Lower leg skin (tissue), 3 donors: Measurements from ENCODE around the gene EP300.

Experiments used
- CTCF ChIP-seq, 3 donors: fragments of 450-650 bp; IDR thresholded peaks; one replicate each; pipeline ENCODE4 v1.5.1; 2016; ENCODE audit warnings: antibody characterized with exemption in 3 of 3, mild to moderate bottlenecking in 3 of 3, moderate library complexity in 2 of 3
- POLR2A ChIP-seq, 2 donors: fragments of 450-650 bp; IDR thresholded peaks; one replicate each; pipeline ENCODE4 v1.6.1; 2016 to 2017; ENCODE audit warnings: antibody characterized with exemption in 2 of 2, mild to moderate bottlenecking in 1 of 2, moderate library complexity in 1 of 2

GRCh38 chr22:41092847-41093411 lies 537 bp downstream of the EP300 start:
- TF ChIP-seq CTCF (IDR thresholded peaks at IDR 0.05) (no peak), POLR2A (IDR thresholded peaks at IDR 0.05) (no peak)
